OCI-LY7 (cell line): Measurements from ENCODE around the gene C20orf204. TPM values are rescaled to one million over a fixed set of nuclear protein-coding genes. Genes with fewer than 3 reads are reported as not detected.

Experiments used
- BruUV-seq: library from RNA; stranded (reverse); fragments of 400-500 nt; replicated peaks from 2 replicates; lab custom pipeline; 2021; lab: Mats Ljungman, UMichigan
- CTCF ChIA-PET: fragments of 300-600 bp; sonication (Branson Sonifier 250); formaldehyde crosslinking; loops from one replicate; lab custom pipeline; 2022; ENCODE audit warnings: antibody characterized with exemption; ENCODE audit not compliant: unreplicated experiment; lab: Charles Lee
- POLR2A ChIA-PET: fragments of 300-600 bp; sonication (Branson Sonifier 250); formaldehyde crosslinking; loops from one replicate; lab custom pipeline; 2022; ENCODE audit warnings: antibody characterized with exemption; lab: Charles Lee
- DNase-seq: peaks from one replicate; pipeline ENCODE4 v3.0.0-alpha.2; 2015; ENCODE audit warnings: low spot score
- H2AFZ ChIP-seq: fragments of 200-600 bp; sonication (generic), shearing (Covaris generic); 2 replicates; pipeline ENCODE4 v1.6.1; 2014; ENCODE audit warnings: mild to moderate bottlenecking, antibody characterized with exemption, low read length, moderate library complexity
- H3K27ac ChIP-seq: fragments of 200-600 bp; sonication (generic); 2 replicates; pipeline ENCODE4 v1.5.1; 2014; ENCODE audit warnings: mixed run types, low read depth, mild to moderate bottlenecking, moderate library complexity, low read length, inconsistent platforms; ENCODE audit not compliant: poor library complexity, severe bottlenecking
- H3K36me3 ChIP-seq: fragments of 200-600 bp; sonication (generic); 2 replicates; pipeline ENCODE4 v1.6.1; 2014; ENCODE audit warnings: mild to moderate bottlenecking, antibody characterized with exemption, low read length, moderate library complexity, mixed read lengths; ENCODE audit not compliant: insufficient read depth
- H3K4me1 ChIP-seq: fragments of 200-600 bp; sonication (generic); 2 replicates; pipeline ENCODE4 v1.5.1; 2014; ENCODE audit warnings: mild to moderate bottlenecking, low read length; ENCODE audit not compliant: insufficient read depth, poor library complexity, severe bottlenecking
- H3K4me2 ChIP-seq: fragments of 200-600 bp; sonication (generic); 2 replicates; pipeline ENCODE4 v1.6.1; 2014; ENCODE audit warnings: mild to moderate bottlenecking, low read length
- H3K4me3 ChIP-seq: fragments of 200-600 bp; sonication (generic); 2 replicates; pipeline ENCODE4 v1.5.1; 2014; ENCODE audit warnings: mild to moderate bottlenecking, low read depth, low read length; ENCODE audit not compliant: poor library complexity, severe bottlenecking
- H3K79me2 ChIP-seq: fragments of 200-600 bp; sonication (generic); 2 replicates; pipeline ENCODE4 v1.6.1; 2016; ENCODE audit warnings: low read depth, mild to moderate bottlenecking, low read length, moderate library complexity, mixed read lengths; ENCODE audit not compliant: insufficient read depth
- H3K9me2 ChIP-seq: fragments of 200-600 bp; sonication (generic); 2 replicates; pipeline ENCODE4 v1.6.1; 2016; ENCODE audit warnings: mild to moderate bottlenecking, low read length, mixed read lengths; ENCODE audit not compliant: insufficient read depth
- H3K9me3 ChIP-seq: fragments of 200-600 bp; sonication (generic); 2 replicates; pipeline ENCODE4 v1.6.1; 2014; ENCODE audit warnings: mild to moderate bottlenecking, mixed run types, low read length, mixed read lengths
- H4K20me1 ChIP-seq: fragments of 200-600 bp; sonication (generic); 2 replicates; pipeline ENCODE4 v1.6.1; 2014; ENCODE audit warnings: mild to moderate bottlenecking, antibody characterized with exemption, low read length, moderate library complexity, mixed read lengths; ENCODE audit not compliant: insufficient read depth
- CTCF ChIP-seq: fragments of 200-600 bp; sonication (generic); conservative IDR thresholded peaks from 2 replicates; pipeline ENCODE4 v1.5.1; 2014; ENCODE audit warnings: mild to moderate bottlenecking, antibody characterized with exemption, low read length, moderate library complexity, mixed read lengths
- EZH2phosphoT487 ChIP-seq: fragments of 200-600 bp; sonication (generic); IDR thresholded peaks from 2 replicates; pipeline ENCODE4 v1.6.1; 2018; ENCODE audit warnings: low read depth, borderline replicate concordance, mild to moderate bottlenecking, mixed run types, antibody characterized with exemption, low read length, moderate library complexity, mixed read lengths
- intact Hi-C: fragments of 100-400 bp; cut with micrococcal nuclease; formaldehyde crosslinking; loops from one replicate; pipeline ENCODE4 v1.10.0; 2022; ENCODE audit not compliant: unreplicated experiment
- total RNA-seq, 2 experiments: library from RNA; depleted of rRNA in 1 of 2; stranded (reverse); fragments of >200 nt in 1 of 2; shearing (Covaris generic) in 1 of 2; gene quantifications; 2 replicates each; pipeline ENCODE4 v1.2.3, GENCODE V29; 2014 to 2022

Gene C20orf204
- total RNA-seq, 2 experiments from 2014 or later, result 3.5 to 6.7 TPM

GRCh38 chr20:64021124-64021975 lies 14.6 kb upstream of the C20orf204 start:
- H3K9me2 ChIP-seq, result no peaks in the 10 kb centered on the region
- H3K36me3 ChIP-seq, result peaks cover 92% of the 10 kb centered on the region
- BruUV-seq, result no TSS peak
- TF ChIP-seq CTCF, result no peak
- no peak for TF ChIP-seq EZH2phosphoT487
- CTCF ChIA-PET, result no interaction called here
- POLR2A ChIA-PET, result no interaction called here
- H3K4me2 ChIP-seq, result no peak overlapping the region
- intact Hi-C loops, result no loop called here
- no peaks in the 10 kb centered on the region for H4K20me1 ChIP-seq
- no peaks in the 10 kb centered on the region for H3K4me1 ChIP-seq
- no peak overlapping the region for H3K4me3 ChIP-seq
- H3K27ac ChIP-seq, result no peak overlapping the region
- H3K79me2 ChIP-seq, result no peaks in the 10 kb centered on the region
- H3K9me3 ChIP-seq, result no peaks in the 10 kb centered on the region
- DNase-seq, result no peak
- H2AFZ ChIP-seq, result no peak overlapping the region

- Histone ChIP-seq H4K20me1 (no peaks in the 10 kb centered on the region), H3K4me1 (no peaks in the 10 kb centered on the region), H3K79me2 (no peaks in the 10 kb centered on the region), H3K4me2 (no peak overlapping the region), H3K4me3 (no peak overlapping the region), H3K9me3 (no peaks in the 10 kb centered on the region), H3K36me3 (peaks cover 96% of the 10 kb centered on the region), H3K27ac (no peak overlapping the region), H2AFZ (no peak overlapping the region), H3K9me2 (no peaks in the 10 kb centered on the region)
- BruUV-seq, result no TSS peak
- ChIA-PET POLR2A (no interaction called here), CTCF (no interaction called here)
- intact Hi-C loops, result no loop called here
- TF ChIP-seq EZH2phosphoT487, result no peak
- TF ChIP-seq CTCF, result no peak
- no peak for DNase-seq
Measured at GRCh38 chr20:64022671-64023360, 13.2 kb upstream of the C20orf204 start.
